SJCRH30 (cell line): ENCODE data around the gene LMX1B. TPM values are rescaled to one million over a fixed set of nuclear protein-coding genes. Genes with fewer than 3 reads are reported as not detected.

ENCODE experiments used
- DNase-seq, 2 experiments: peaks; one replicate each; pipeline ENCODE4 v3.0.0-alpha.2; 2015 to 2020
- H3K27ac ChIP-seq: fragments of 250-450 bp; sonication (Bioruptor Pico); 2 replicates; pipeline ENCODE4 v1.5.1; 2020; ENCODE audit warnings: mild to moderate bottlenecking, moderate library complexity
- H3K27me3 ChIP-seq: fragments of 250-450 bp; sonication (Bioruptor Pico); 2 replicates; pipeline ENCODE4 v1.5.1; 2020; ENCODE audit warnings: mild to moderate bottlenecking, moderate library complexity
- H3K36me3 ChIP-seq: fragments of 250-450 bp; sonication (Bioruptor Pico); 2 replicates; pipeline ENCODE4 v1.5.1; 2020; ENCODE audit warnings: mild to moderate bottlenecking, moderate library complexity
- H3K4me1 ChIP-seq: fragments of 250-450 bp; sonication (Bioruptor Pico); 2 replicates; pipeline ENCODE4 v1.5.1; 2020; ENCODE audit warnings: mild to moderate bottlenecking, moderate library complexity
- H3K4me3 ChIP-seq: fragments of 250-450 bp; sonication (Bioruptor Pico); 2 replicates; pipeline ENCODE4 v1.5.1; 2020; ENCODE audit warnings: mild to moderate bottlenecking, moderate library complexity
- H3K9me3 ChIP-seq: fragments of 250-450 bp; sonication (Bioruptor Pico); replicated peaks from 2 replicates; pipeline ENCODE4 v1.5.1; 2020; ENCODE audit warnings: mild to moderate bottlenecking, moderate library complexity
- total RNA-seq: library from RNA; depleted of rRNA; stranded (reverse); fragments of >200 nt; shearing (Covaris generic); gene quantifications from 2 replicates; pipeline ENCODE4 v1.2.3, GENCODE V29; 2014

The LMX1B gene
- total RNA-seq, 1 experiment from 2014 or later, result 10.3 TPM

GRCh38 chr9:126618585-126619360 lies 5.0 kb downstream of the LMX1B start:
- no peaks in the 10 kb centered on the region for H3K36me3 ChIP-seq
- no peak overlapping the region for H3K4me3 ChIP-seq
- 0 out of 2 replicates have a peak, but pooled peaks cover 3% of the 10 kb centered on the region for H3K4me1 ChIP-seq
- no peaks in the 10 kb centered on the region for H3K9me3 ChIP-seq
- no peaks in the 10 kb centered on the region for H3K27me3 ChIP-seq
- DNase-seq, result no peak
- no peak overlapping the region for H3K27ac ChIP-seq

GRCh38 chr9:126619361-126620135 lies 5.8 kb downstream of the LMX1B start:
- no peak overlapping the region for H3K4me3 ChIP-seq
- H3K36me3 ChIP-seq, result no peaks in the 10 kb centered on the region
- 0 out of 2 replicates have a peak, but pooled peaks cover 3% of the 10 kb centered on the region for H3K4me1 ChIP-seq
- H3K27me3 ChIP-seq, result no peaks in the 10 kb centered on the region
- no peak for DNase-seq
- H3K9me3 ChIP-seq, result no peaks in the 10 kb centered on the region
- no peak overlapping the region for H3K27ac ChIP-seq

- Histone ChIP-seq H3K27me3 (no peaks in the 10 kb centered on the region), H3K27ac (no peak overlapping the region), H3K9me3 (no peaks in the 10 kb centered on the region), H3K4me1 (0 out of 2 replicates have a peak, but pooled peaks cover 3% of the 10 kb centered on the region), H3K4me3 (no peak overlapping the region), H3K36me3 (no peaks in the 10 kb centered on the region)
- no peak for DNase-seq
Observed at GRCh38 chr9:126620478-126620877, 6.8 kb downstream of the LMX1B start.

- Histone ChIP-seq H3K4me3 (no peak overlapping the region), H3K4me1 (0 out of 2 replicates have a peak, but pooled peaks cover 3% of the 10 kb centered on the region), H3K27me3 (no peaks in the 10 kb centered on the region), H3K9me3 (no peaks in the 10 kb centered on the region), H3K27ac (no peak overlapping the region), H3K36me3 (no peaks in the 10 kb centered on the region)
- no peak for DNase-seq
Observed at GRCh38 chr9:126621061-126621918, 7.6 kb downstream of the LMX1B start.

- H3K27me3 ChIP-seq, result no peaks in the 10 kb centered on the region
- H3K36me3 ChIP-seq, result no peaks in the 10 kb centered on the region
- H3K4me1 ChIP-seq, result 0 out of 2 replicates have a peak, but pooled peaks cover 3% of the 10 kb centered on the region
- H3K9me3 ChIP-seq, result no peaks in the 10 kb centered on the region
- DNase-seq, result no peak
- no peak overlapping the region for H3K4me3 ChIP-seq
- no peak overlapping the region for H3K27ac ChIP-seq
Observed at GRCh38 chr9:126621919-126622735, 8.4 kb downstream of the LMX1B start.

GRCh38 chr9:126623314-126623666 lies 9.6 kb downstream of the LMX1B start:
- no peak for DNase-seq
- H3K27ac ChIP-seq, result no peak overlapping the region
- no peaks in the 10 kb centered on the region for H3K9me3 ChIP-seq
- H3K36me3 ChIP-seq, result no peaks in the 10 kb centered on the region
- H3K4me3 ChIP-seq, result no peak overlapping the region
- H3K4me1 ChIP-seq, result 0 out of 2 replicates have a peak, but pooled peaks cover 3% of the 10 kb centered on the region
- no peaks in the 10 kb centered on the region for H3K27me3 ChIP-seq

GRCh38 chr9:126623667-126624478 lies 10.1 kb downstream of the LMX1B start:
- no peak overlapping the region for H3K27ac ChIP-seq
- H3K36me3 ChIP-seq, result no peaks in the 10 kb centered on the region
- no peaks in the 10 kb centered on the region for H3K27me3 ChIP-seq
- DNase-seq, result no peak
- H3K4me1 ChIP-seq, result 0 out of 2 replicates have a peak, but pooled peaks cover 3% of the 10 kb centered on the region
- no peaks in the 10 kb centered on the region for H3K9me3 ChIP-seq
- H3K4me3 ChIP-seq, result no peak overlapping the region

- Histone ChIP-seq H3K36me3 (no peaks in the 10 kb centered on the region), H3K27me3 (no peaks in the 10 kb centered on the region), H3K4me1 (0 out of 2 replicates have a peak, but pooled peaks cover 3% of the 10 kb centered on the region), H3K9me3 (no peaks in the 10 kb centered on the region), H3K4me3 (no peak overlapping the region), H3K27ac (no peak overlapping the region)
- no peak for DNase-seq
Observed at GRCh38 chr9:126624479-126624826, 10.7 kb downstream of the LMX1B start.

- DNase-seq, result no peak
- Histone ChIP-seq H3K9me3 (no peaks in the 10 kb centered on the region), H3K4me1 (0 out of 2 replicates have a peak, but pooled peaks cover 3% of the 10 kb centered on the region), H3K36me3 (no peaks in the 10 kb centered on the region), H3K27ac (no peak overlapping the region), H3K4me3 (no peak overlapping the region), H3K27me3 (no peaks in the 10 kb centered on the region)
Observed at GRCh38 chr9:126624912-126625311, 11.2 kb downstream of the LMX1B start.

- H3K4me1 ChIP-seq, result 0 out of 2 replicates have a peak, but pooled peaks cover 3% of the 10 kb centered on the region
- H3K9me3 ChIP-seq, result no peaks in the 10 kb centered on the region
- H3K27ac ChIP-seq, result no peak overlapping the region
- no peaks in the 10 kb centered on the region for H3K27me3 ChIP-seq
- no peak for DNase-seq
- no peak overlapping the region for H3K4me3 ChIP-seq
- H3K36me3 ChIP-seq, result no peaks in the 10 kb centered on the region
Observed at GRCh38 chr9:126625329-126626126, 11.8 kb downstream of the LMX1B start.

- Histone ChIP-seq H3K36me3 (no peaks in the 10 kb centered on the region), H3K9me3 (no peaks in the 10 kb centered on the region), H3K27ac (no peak overlapping the region), H3K4me1 (no peaks in the 10 kb centered on the region), H3K27me3 (no peaks in the 10 kb centered on the region), H3K4me3 (no peak overlapping the region)
- DNase-seq, result no peak
Observed at GRCh38 chr9:126626127-126626925, 12.6 kb downstream of the LMX1B start.

GRCh38 chr9:126626926-126627233 lies 13.2 kb downstream of the LMX1B start:
- H3K27me3 ChIP-seq, result no peaks in the 10 kb centered on the region
- no peaks in the 10 kb centered on the region for H3K36me3 ChIP-seq
- no peaks in the 10 kb centered on the region for H3K4me1 ChIP-seq
- no peak for DNase-seq
- H3K9me3 ChIP-seq, result no peaks in the 10 kb centered on the region
- no peak overlapping the region for H3K27ac ChIP-seq
- H3K4me3 ChIP-seq, result no peak overlapping the region
